Measurements from ENCODE around the gene CLDN2.

CLDN2 gene

DNA sequence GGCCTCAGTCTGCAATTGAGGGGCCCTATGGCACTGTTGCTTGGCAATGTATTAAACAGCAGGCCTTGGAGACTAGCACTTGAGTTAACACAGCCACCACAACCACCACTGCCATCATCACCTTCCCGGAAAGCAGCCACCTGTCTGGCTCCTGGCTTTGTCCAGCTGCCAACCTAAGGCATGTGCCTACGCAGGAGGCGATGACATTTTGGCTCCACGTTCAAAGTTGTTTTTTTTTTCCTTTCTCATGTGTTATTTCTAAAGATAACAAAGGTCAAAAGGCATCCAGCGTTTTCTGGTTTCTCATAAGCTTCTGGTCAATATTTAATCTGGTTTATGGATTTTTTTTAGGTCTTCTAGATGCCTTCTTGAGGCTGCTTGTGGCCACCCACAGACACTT is 7.5 kb downstream of the CLDN2 start:
- Histone ChIP-seq H3K4me3 (ENCODE audit: low read length) (no peak overlapping the region), H3K9me3 (ENCODE audit: insufficient read depth, low read depth, low read length) (no peaks in the 10 kb centered on the region), H3K27ac (ENCODE audit: low read length) (no peak overlapping the region), H3K27me3 (ENCODE audit: insufficient read depth, low read length) (no peaks in the 10 kb centered on the region), H3K9ac (ENCODE audit: low read depth, low read length) (no peak overlapping the region), H3K36me3 (ENCODE audit: insufficient read depth, low read depth, low read length) (no peaks in the 10 kb centered on the region), H3K4me1 (ENCODE audit: insufficient read depth, low read length) (no peaks in the 10 kb centered on the region)

DNA sequence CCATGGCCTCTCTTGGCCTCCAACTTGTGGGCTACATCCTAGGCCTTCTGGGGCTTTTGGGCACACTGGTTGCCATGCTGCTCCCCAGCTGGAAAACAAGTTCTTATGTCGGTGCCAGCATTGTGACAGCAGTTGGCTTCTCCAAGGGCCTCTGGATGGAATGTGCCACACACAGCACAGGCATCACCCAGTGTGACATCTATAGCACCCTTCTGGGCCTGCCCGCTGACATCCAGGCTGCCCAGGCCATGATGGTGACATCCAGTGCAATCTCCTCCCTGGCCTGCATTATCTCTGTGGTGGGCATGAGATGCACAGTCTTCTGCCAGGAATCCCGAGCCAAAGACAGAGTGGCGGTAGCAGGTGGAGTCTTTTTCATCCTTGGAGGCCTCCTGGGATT is 8.0 kb downstream of the CLDN2 start:
- Histone ChIP-seq H3K4me1 (ENCODE audit: insufficient read depth, low read length) (no peaks in the 10 kb centered on the region), H3K36me3 (ENCODE audit: insufficient read depth, low read depth, low read length) (no peaks in the 10 kb centered on the region), H3K27ac (ENCODE audit: low read length) (no peak overlapping the region), H3K27me3 (ENCODE audit: insufficient read depth, low read length) (no peaks in the 10 kb centered on the region), H3K9me3 (ENCODE audit: insufficient read depth, low read depth, low read length) (no peaks in the 10 kb centered on the region), H3K4me3 (ENCODE audit: low read length) (no peak overlapping the region), H3K9ac (ENCODE audit: low read depth, low read length) (no peak overlapping the region)

DNA sequence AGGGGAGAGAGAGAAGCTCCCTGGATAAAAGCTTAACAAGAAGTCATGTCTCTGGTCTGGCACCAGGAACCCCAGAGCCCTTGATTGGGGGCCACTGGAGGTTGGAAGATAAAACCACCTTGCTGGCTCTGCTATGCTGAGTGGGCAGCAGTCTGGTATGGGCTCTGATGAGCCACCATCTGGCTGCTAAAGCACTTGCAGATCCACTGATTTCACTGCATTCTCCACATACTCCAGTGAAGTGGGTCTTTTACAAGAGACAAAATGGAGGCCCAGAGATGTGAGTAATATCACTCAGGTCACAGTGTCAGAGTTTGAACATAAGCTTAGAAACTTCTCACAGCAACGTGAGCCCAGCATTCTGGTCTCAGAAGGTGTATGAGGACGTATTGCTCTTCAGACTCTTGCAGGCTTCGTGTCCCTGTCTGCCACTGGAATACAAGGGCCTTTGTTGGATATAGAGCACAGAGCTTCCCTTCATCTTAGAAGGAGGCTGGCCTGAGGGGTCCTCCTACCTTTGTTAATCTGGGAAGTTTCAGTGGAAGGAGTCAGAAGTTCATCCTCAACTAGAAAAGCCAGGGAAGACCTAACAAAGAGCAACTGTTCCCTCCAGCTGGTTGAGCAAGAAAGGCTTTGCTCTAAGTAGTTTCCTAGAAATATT is 11.8 kb downstream of the CLDN2 start:
- Histone ChIP-seq H3K9ac (ENCODE audit: low read depth, low read length) (no peak overlapping the region), H3K27me3 (ENCODE audit: insufficient read depth, low read length) (no peaks in the 10 kb centered on the region), H3K9me3 (ENCODE audit: insufficient read depth, low read depth, low read length) (no peaks in the 10 kb centered on the region)

DNA sequence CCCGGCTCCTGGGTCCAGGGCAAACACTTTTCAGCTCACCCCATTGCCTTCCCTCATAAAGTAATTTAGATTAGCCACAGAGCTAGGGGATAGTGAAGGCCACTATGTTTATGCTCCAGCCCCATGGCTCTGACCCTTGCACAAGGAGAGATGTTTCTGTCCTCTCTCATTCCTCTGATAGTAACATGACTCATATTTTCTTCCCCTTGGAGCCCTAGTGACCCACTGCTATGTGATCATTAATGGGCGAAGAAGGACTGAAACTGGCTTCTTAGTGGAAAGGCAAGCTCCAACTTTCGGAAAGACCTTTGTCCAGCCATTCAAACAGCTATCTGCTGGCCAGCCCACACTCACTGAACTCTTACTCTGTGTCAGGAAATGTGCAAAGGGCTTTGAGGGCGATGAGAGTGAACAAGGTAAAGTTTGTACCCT is 12.3 kb downstream of the CLDN2 start:
- Histone ChIP-seq H3K9me3 (ENCODE audit: insufficient read depth, low read depth, low read length) (no peaks in the 10 kb centered on the region), H3K36me3 (ENCODE audit: insufficient read depth, low read depth, low read length) (no peaks in the 10 kb centered on the region), H3K4me3 (ENCODE audit: low read length) (no peak overlapping the region), H3K27ac (ENCODE audit: low read length) (no peak overlapping the region), H3K4me1 (ENCODE audit: insufficient read depth, low read length) (no peaks in the 10 kb centered on the region), H3K9ac (ENCODE audit: low read depth, low read length) (no peak overlapping the region), H3K27me3 (ENCODE audit: insufficient read depth, low read length) (no peaks in the 10 kb centered on the region)

More for the DNA sequence above, 11.8 kb downstream of the CLDN2 start:
- Histone ChIP-seq H3K36me3 (ENCODE audit: insufficient read depth, low read depth, low read length) (no peaks in the 10 kb centered on the region), H3K4me3 (ENCODE audit: low read length) (no peak overlapping the region), H3K27ac (ENCODE audit: low read length) (no peak overlapping the region), H3K4me1 (ENCODE audit: insufficient read depth, low read length) (no peaks in the 10 kb centered on the region)

DNA sequence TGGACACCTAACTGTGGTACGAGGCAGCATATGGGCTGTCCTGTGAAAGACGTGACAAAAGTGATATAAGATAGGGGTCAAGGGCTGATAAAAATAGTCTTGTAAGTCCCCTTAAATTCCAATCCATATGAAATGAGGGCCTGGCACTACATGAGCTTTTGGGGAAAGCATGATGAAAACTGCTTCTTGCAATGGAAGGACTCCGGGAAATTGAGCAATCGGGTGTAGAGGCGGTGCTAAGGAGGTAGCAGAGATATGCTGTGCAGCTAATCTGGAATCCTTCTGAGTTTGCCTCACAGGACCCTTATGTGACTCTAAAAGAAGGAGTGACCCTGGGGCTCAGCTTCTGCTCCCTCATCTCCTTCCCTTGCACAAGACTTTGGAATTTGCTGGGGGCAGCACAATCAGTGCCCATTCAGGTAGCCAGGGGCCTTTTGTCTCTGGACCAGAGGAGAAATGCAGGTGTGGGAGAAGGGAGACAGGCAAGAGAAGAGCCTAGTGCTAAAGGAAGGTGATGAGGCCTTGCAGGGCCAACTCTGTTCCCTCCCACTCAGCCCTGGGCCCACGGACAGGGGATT is 12.8 kb downstream of the CLDN2 start:
- Histone ChIP-seq H3K27me3 (ENCODE audit: insufficient read depth, low read length) (no peaks in the 10 kb centered on the region), H3K4me3 (ENCODE audit: low read length) (no peak overlapping the region), H3K9ac (ENCODE audit: low read depth, low read length) (no peak overlapping the region), H3K36me3 (ENCODE audit: insufficient read depth, low read depth, low read length) (no peaks in the 10 kb centered on the region), H3K9me3 (ENCODE audit: insufficient read depth, low read depth, low read length) (no peaks in the 10 kb centered on the region), H3K27ac (ENCODE audit: low read length) (no peak overlapping the region), H3K4me1 (ENCODE audit: insufficient read depth, low read length) (no peaks in the 10 kb centered on the region)

DNA sequence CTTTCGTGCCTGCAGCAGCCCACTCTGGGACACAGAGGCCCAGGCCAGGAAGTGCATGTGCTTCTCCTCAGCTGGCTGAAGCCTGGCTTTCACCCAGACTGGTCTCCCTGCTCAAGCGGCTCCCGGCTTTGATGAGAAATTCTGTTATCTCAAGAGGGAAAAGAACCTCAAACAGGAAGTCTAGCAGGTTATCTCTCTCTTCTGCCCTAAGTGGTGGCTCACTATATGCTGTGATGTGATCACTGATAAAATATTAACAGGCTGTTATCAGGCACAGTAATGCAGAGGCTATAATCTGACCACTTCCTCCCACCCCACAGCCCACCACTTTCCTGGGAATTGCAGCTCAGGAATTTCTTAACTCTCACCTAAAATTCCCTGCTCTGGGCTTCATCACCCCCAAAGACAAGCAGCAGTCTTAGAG is 13.3 kb downstream of the CLDN2 start:
- Histone ChIP-seq H3K36me3 (ENCODE audit: insufficient read depth, low read depth, low read length) (no peaks in the 10 kb centered on the region), H3K9ac (ENCODE audit: low read depth, low read length) (no peak overlapping the region), H3K27ac (ENCODE audit: low read length) (no peak overlapping the region), H3K27me3 (ENCODE audit: insufficient read depth, low read length) (no peaks in the 10 kb centered on the region), H3K9me3 (ENCODE audit: insufficient read depth, low read depth, low read length) (no peaks in the 10 kb centered on the region), H3K4me1 (ENCODE audit: insufficient read depth, low read length) (no peaks in the 10 kb centered on the region), H3K4me3 (ENCODE audit: low read length) (no peak overlapping the region)

DNA sequence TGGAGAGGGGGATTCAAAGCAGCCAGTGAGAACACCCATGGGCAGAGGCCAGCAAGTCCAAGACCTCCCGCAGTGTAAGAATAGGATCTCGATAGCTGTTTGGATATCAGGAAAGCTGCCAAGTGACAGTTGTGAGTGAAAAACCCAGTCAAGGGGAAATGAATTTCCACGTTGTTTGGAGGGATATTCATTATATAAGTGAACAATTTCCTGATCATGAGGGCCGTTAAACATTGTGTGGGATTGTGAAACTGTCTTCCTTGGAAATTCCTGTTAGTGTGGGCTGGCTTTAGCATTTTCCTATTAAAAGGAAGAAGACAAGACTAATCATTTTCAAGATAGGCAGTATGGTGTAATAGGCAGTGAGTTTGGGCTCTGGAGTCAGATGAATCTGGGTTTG is 15.0 kb downstream of the CLDN2 start:
- Histone ChIP-seq H3K27ac (ENCODE audit: low read length) (no peak overlapping the region), H3K9me3 (ENCODE audit: insufficient read depth, low read depth, low read length) (no peaks in the 10 kb centered on the region), H3K4me3 (ENCODE audit: low read length) (no peak overlapping the region), H3K4me1 (ENCODE audit: insufficient read depth, low read length) (no peaks in the 10 kb centered on the region), H3K27me3 (ENCODE audit: insufficient read depth, low read length) (no peaks in the 10 kb centered on the region), H3K36me3 (ENCODE audit: insufficient read depth, low read depth, low read length) (no peaks in the 10 kb centered on the region), H3K9ac (ENCODE audit: low read depth, low read length) (no peak overlapping the region)

DNA sequence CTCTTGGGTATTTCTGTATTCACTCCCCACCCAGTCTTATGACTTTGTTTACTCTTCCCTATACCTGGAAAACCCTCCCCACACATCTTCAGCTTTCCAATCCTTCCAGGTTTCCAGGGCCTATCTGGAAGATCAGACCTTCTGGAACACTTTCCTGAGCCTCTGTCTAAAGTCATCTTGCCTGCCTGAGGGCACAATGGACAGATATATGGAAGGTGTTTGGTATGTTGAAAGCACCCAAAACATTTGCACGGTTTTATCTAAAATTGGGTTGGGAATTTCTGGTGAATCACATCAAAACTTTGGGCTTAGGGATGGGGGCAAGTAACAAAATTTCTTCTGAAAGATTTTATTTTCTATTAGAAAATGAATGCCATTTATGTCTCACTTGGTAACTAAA is 16.0 kb downstream of the CLDN2 start:
- Histone ChIP-seq H3K27me3 (ENCODE audit: insufficient read depth, low read length) (no peaks in the 10 kb centered on the region), H3K36me3 (ENCODE audit: insufficient read depth, low read depth, low read length) (no peaks in the 10 kb centered on the region), H3K4me1 (ENCODE audit: insufficient read depth, low read length) (no peaks in the 10 kb centered on the region), H3K9me3 (ENCODE audit: insufficient read depth, low read depth, low read length) (no peaks in the 10 kb centered on the region), H3K9ac (ENCODE audit: low read depth, low read length) (no peak overlapping the region), H3K4me3 (ENCODE audit: low read length) (no peak overlapping the region), H3K27ac (ENCODE audit: low read length) (no peak overlapping the region)

DNA sequence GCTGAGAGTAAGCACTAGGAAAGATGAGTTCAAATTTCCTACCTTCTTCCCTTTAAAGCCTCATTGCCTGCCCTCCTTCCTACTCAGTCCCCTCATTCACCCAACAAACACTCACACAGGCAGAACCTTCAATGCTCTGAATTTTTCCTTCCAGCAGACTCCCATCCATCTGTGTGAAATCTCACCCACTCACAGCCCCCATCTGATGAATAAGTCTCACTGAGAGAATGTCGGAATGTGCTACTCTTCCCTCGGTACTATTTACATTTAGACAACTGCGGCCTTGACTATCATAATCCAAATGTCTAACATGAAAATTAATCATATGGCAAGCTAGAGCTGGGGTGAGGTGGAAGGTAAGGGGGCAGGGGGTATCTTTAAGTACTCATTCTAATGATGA is 19.4 kb downstream of the CLDN2 start:
- no peak overlapping the region for H3K4me3 ChIP-seq (ENCODE audit: low read length)
- no peaks in the 10 kb centered on the region for H3K4me1 ChIP-seq (ENCODE audit: insufficient read depth, low read length)
- H3K9me3 ChIP-seq (ENCODE audit: insufficient read depth, low read depth, low read length): no peaks in the 10 kb centered on the region
- H3K36me3 ChIP-seq (ENCODE audit: insufficient read depth, low read depth, low read length): no peaks in the 10 kb centered on the region
- H3K9ac ChIP-seq (ENCODE audit: low read depth, low read length): no peak overlapping the region
- no peaks in the 10 kb centered on the region for H3K27me3 ChIP-seq (ENCODE audit: insufficient read depth, low read length)
- no peak overlapping the region for H3K27ac ChIP-seq (ENCODE audit: low read length)

DNA sequence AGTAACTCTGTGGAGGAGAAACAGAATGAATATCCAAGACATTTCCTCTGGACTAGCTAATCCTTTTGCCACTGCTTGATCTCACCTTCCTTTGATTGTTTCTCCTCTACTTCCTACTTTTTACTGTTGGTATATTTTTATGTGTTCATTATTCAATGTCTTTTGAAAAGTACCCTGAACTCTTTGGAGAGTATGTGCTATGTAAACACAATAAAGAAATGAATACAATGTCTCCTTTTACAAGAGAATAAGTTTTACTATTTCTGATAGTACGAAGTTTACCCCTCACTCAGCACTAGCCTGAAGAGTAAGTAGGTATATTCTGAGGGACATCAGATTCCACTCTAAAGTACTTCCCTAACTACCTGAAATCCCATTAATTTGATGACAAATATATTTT is 19.9 kb downstream of the CLDN2 start:
- no peaks in the 10 kb centered on the region for H3K9me3 ChIP-seq (ENCODE audit: insufficient read depth, low read depth, low read length)
- no peak overlapping the region for H3K27ac ChIP-seq (ENCODE audit: low read length)
- no peak overlapping the region for H3K4me3 ChIP-seq (ENCODE audit: low read length)
- H3K36me3 ChIP-seq (ENCODE audit: insufficient read depth, low read depth, low read length): no peaks in the 10 kb centered on the region
- H3K4me1 ChIP-seq (ENCODE audit: insufficient read depth, low read length): no peaks in the 10 kb centered on the region
- no peaks in the 10 kb centered on the region for H3K27me3 ChIP-seq (ENCODE audit: insufficient read depth, low read length)
- H3K9ac ChIP-seq (ENCODE audit: low read depth, low read length): no peak overlapping the region

DNA sequence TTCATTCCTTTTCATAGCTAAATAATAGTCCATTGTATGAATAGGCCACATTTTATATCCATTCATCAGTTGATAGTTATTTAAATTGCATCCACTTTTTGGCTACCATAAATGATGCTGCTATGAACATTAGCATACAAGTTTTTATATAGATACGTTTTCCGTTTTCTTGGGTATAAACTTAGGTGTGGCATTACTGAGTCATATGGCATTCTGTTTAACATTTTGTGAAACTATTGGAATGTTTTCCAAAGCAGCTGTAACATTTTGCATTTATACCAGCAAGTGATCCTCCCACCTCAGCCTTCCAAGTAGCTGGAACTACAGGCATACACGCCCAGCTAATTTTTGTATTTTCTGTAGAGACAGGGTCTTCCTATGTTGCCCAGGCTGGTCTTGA is 26.3 kb downstream of the CLDN2 start:
- no peaks in the 10 kb centered on the region for H3K36me3 ChIP-seq (ENCODE audit: insufficient read depth, low read depth, low read length)
- no peaks in the 10 kb centered on the region for H3K4me1 ChIP-seq (ENCODE audit: insufficient read depth, low read length)
- no peak overlapping the region for H3K9ac ChIP-seq (ENCODE audit: low read depth, low read length)
- H3K9me3 ChIP-seq (ENCODE audit: insufficient read depth, low read depth, low read length): no peaks in the 10 kb centered on the region
- no peak overlapping the region for H3K27ac ChIP-seq (ENCODE audit: low read length)
- H3K27me3 ChIP-seq (ENCODE audit: insufficient read depth, low read length): no peaks in the 10 kb centered on the region
- H3K4me3 ChIP-seq (ENCODE audit: low read length): no peak overlapping the region

DNA sequence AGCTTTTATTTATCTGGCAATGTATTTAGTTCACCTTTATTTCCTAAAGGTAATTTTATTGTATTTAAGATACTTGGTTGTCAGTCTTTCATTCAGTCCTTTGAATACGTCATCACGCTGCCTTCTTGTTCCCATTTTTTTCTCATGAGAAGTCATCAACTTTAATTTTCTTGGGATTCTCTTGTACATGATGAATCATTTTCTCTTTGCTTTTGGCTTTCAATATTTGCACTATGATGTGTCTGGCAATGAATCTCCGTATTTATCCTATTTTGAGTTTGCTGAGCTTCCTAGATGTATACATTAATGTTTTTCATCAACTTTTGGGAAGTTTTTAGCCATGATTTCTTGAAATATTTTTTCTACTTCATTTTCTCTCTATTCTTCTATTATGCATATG is 28.4 kb downstream of the CLDN2 start:
- H3K27me3 ChIP-seq (ENCODE audit: insufficient read depth, low read length): no peaks in the 10 kb centered on the region
- no peaks in the 10 kb centered on the region for H3K4me1 ChIP-seq (ENCODE audit: insufficient read depth, low read length)
- no peak overlapping the region for H3K4me3 ChIP-seq (ENCODE audit: low read length)
- no peaks in the 10 kb centered on the region for H3K9me3 ChIP-seq (ENCODE audit: insufficient read depth, low read depth, low read length)
- no peak overlapping the region for H3K9ac ChIP-seq (ENCODE audit: low read depth, low read length)
- no peak overlapping the region for H3K27ac ChIP-seq (ENCODE audit: low read length)
- H3K36me3 ChIP-seq (ENCODE audit: insufficient read depth, low read depth, low read length): no peaks in the 10 kb centered on the region
